RWPE1 (cell line): ENCODE data around the gene DGKH.

Experiments used
- CTCF ChIA-PET: fragments of 350-600 bp; sonication (Branson Sonifier 250); formaldehyde crosslinking; extraction: SDS; loops from one replicate; lab custom pipeline; 2021; lab: Yijun Ruan, JAX
- POLR2A ChIA-PET: fragments of 400-600 bp; formaldehyde crosslinking; extraction: SDS; loops from one replicate; lab custom pipeline; 2020; ENCODE audit warnings: antibody characterized with exemption; ENCODE audit not compliant: low non-redundant PET; lab: Yijun Ruan, JAX
- DNase-seq: peaks from one replicate; pipeline ENCODE4 v3.0.0; 2012; ENCODE audit warnings: low spot score
- H3K27ac ChIP-seq: fragments of 450-650 bp; 2 replicates; pipeline ENCODE4 v1.5.1; 2017
- TF ChIP-seq, protein P1 (sequence below): fragments of 450-650 bp; conservative IDR thresholded peaks from 2 replicates; pipeline ENCODE4 v1.5.1; 2017; ENCODE audit warnings: low read depth, mild to moderate bottlenecking

DGKH gene

GRCh38 chr13:42279986-42280385, 231.5 kb downstream of the DGKH start:
- ChIA-PET CTCF (no interaction called here), POLR2A (no interaction called here)
- TF ChIP-seq, protein P1, sequence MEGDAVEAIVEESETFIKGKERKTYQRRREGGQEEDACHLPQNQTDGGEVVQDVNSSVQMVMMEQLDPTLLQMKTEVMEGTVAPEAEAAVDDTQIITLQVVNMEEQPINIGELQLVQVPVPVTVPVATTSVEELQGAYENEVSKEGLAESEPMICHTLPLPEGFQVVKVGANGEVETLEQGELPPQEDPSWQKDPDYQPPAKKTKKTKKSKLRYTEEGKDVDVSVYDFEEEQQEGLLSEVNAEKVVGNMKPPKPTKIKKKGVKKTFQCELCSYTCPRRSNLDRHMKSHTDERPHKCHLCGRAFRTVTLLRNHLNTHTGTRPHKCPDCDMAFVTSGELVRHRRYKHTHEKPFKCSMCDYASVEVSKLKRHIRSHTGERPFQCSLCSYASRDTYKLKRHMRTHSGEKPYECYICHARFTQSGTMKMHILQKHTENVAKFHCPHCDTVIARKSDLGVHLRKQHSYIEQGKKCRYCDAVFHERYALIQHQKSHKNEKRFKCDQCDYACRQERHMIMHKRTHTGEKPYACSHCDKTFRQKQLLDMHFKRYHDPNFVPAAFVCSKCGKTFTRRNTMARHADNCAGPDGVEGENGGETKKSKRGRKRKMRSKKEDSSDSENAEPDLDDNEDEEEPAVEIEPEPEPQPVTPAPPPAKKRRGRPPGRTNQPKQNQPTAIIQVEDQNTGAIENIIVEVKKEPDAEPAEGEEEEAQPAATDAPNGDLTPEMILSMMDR: no peak
- no peak for DNase-seq
- no peak overlapping the region for H3K27ac ChIP-seq

DNA sequence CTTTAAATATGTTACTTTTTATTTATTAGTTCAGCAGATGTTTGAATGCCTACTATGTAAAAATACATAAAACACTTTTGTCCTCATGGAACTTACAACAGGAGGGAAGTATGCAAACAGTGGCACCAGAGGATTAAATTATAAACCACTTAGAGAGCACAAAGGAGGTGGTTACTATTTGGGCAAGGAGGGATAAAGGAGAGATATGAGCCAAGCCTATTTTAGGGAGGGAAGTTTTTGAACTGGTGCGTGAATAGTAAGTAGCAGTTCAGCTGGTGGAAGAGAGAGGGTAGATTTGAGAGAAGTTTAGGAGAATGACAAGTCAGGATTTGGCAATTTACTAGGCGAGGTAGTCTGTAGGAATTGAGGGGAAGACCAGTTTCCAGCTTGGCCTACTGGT, 232.1 kb downstream of the DGKH start:
- TF ChIP-seq, protein P1: no peak
- POLR2A ChIA-PET: no interaction called here
- H3K27ac ChIP-seq: no peak overlapping the region
- CTCF ChIA-PET: no interaction called here
- DNase-seq: no peak

GRCh38 chr13:42283574-42283973, 235.1 kb downstream of the DGKH start:
- ChIA-PET POLR2A (no interaction called here), CTCF (no interaction called here)
- TF ChIP-seq, protein P1: no peak
- no peak overlapping the region for H3K27ac ChIP-seq
- DNase-seq: no peak

GRCh38 chr13:42284068-42284467, 235.6 kb downstream of the DGKH start:
- POLR2A ChIA-PET: no interaction called here
- H3K27ac ChIP-seq: no peak overlapping the region
- DNase-seq: no peak
- TF ChIP-seq, protein P1: no peak
- CTCF ChIA-PET: no interaction called here
